Kidney epithelial cell (primary cell): ENCODE measurements around the gene EHF. TPM values are rescaled to one million over a fixed set of nuclear protein-coding genes. Genes with fewer than 3 reads are reported as not detected.

Source experiments
- DNase-seq: peaks from one replicate; pipeline ENCODE4 v3.0.0-alpha.2; 2010; ENCODE audit warnings: low read depth
- H3K27me3 ChIP-seq: 2 replicates; pipeline ENCODE4 v1.6.0; 2011; ENCODE audit warnings: low read length; ENCODE audit not compliant: control insufficient read depth, insufficient read depth
- H3K36me3 ChIP-seq: 2 replicates; pipeline ENCODE4 v1.5.1; 2011; ENCODE audit warnings: low read length; ENCODE audit not compliant: control insufficient read depth, insufficient read depth
- H3K4me3 ChIP-seq: 2 replicates; pipeline ENCODE4 v1.5.1; 2011; ENCODE audit warnings: low read depth, mild to moderate bottlenecking, control low read depth, low read length
- CTCF ChIP-seq: IDR thresholded peaks from 2 replicates; pipeline ENCODE4 v1.5.1; 2011; ENCODE audit warnings: mild to moderate bottlenecking, moderate library complexity, low read length, control low read depth, inconsistent platforms; ENCODE audit not compliant: insufficient read depth, poor library complexity, severe bottlenecking
- total RNA-seq: library from RNA; depleted of rRNA; stranded (reverse); fragments of >200 nt; gene quantifications from 2 replicates; pipeline ENCODE4 v1.2.3, GENCODE V29; 2015

EHF gene
- total RNA-seq, 1 donor from 2014 or later, result 45.8 TPM

- DNase-seq, result no peak
- Histone ChIP-seq H3K36me3 (no peaks in the 10 kb centered on the region), H3K27me3 (no peaks in the 10 kb centered on the region), H3K4me3 (no peak overlapping the region)
- no peak for TF ChIP-seq CTCF
These were observed 37.1 kb upstream of the EHF start for GRCh38 chr11:34583818-34584217.

- Histone ChIP-seq H3K27me3 (no peaks in the 10 kb centered on the region), H3K4me3 (no peak overlapping the region), H3K36me3 (no peaks in the 10 kb centered on the region)
- no peak for TF ChIP-seq CTCF
- no peak for DNase-seq
These were observed 35.6 kb upstream of the EHF start for GRCh38 chr11:34585304-34585734.

GRCh38 chr11:34585735-34586487 is 35.0 kb upstream of the EHF start:
- Histone ChIP-seq H3K36me3 (no peaks in the 10 kb centered on the region), H3K27me3 (no peaks in the 10 kb centered on the region), H3K4me3 (peak overlapping the region; percentile 19)
- TF ChIP-seq CTCF, result peak; percentile 36
- no peak for DNase-seq

- no peak for TF ChIP-seq CTCF
- no peak for DNase-seq
- Histone ChIP-seq H3K27me3 (no peaks in the 10 kb centered on the region), H3K4me3 (no peak overlapping the region), H3K36me3 (no peaks in the 10 kb centered on the region)
These were observed 34.2 kb upstream of the EHF start for GRCh38 chr11:34586488-34587281.

- Histone ChIP-seq H3K27me3 (no peaks in the 10 kb centered on the region), H3K4me3 (no peak overlapping the region), H3K36me3 (no peaks in the 10 kb centered on the region)
- no peak for TF ChIP-seq CTCF
- DNase-seq, result no peak
These were observed 33.6 kb upstream of the EHF start for GRCh38 chr11:34587282-34587677.
